IMR-90 (cell line): ENCODE data around the gene TULP4. TPM values are rescaled to one million over a fixed set of nuclear protein-coding genes. Genes with fewer than 3 reads are reported as not detected.

Experiments
- ATAC-seq: fragments of 200-7000 bp; cut with Tn5 transposase; 2 replicates; pipeline ENCODE4 v1.9.1; 2020; ENCODE audit warnings: low read depth, mild to moderate bottlenecking, moderate library complexity
- BruUV-seq: library from RNA; stranded (reverse); fragments of 400-500 nt; replicated peaks from 2 replicates; lab custom pipeline; 2021; lab: Mats Ljungman, UMichigan
- CTCF ChIA-PET: fragments of 300-600 bp; formaldehyde crosslinking; extraction: SDS; loops from one replicate; lab custom pipeline; 2021; ENCODE audit warnings: antibody characterized with exemption; lab: Yijun Ruan, JAX
- POLR2A ChIA-PET: fragments of 300-600 bp; sonication (Branson Sonifier 250); formaldehyde crosslinking; loops from one replicate; lab custom pipeline; 2022; ENCODE audit warnings: antibody characterized with exemption; ENCODE audit not compliant: unreplicated experiment; lab: Charles Lee
- DNase-seq: peaks from one replicate; pipeline ENCODE4 v3.0.0; 2013
- H2AFZ ChIP-seq: replicated peaks from 2 replicates; pipeline ENCODE3; 2013; ENCODE audit warnings: low read length, mild to moderate bottlenecking; ENCODE audit not compliant: poor library complexity
- H2AK5ac ChIP-seq: 2 replicates; pipeline ENCODE4 v1.6.1; 2013; ENCODE audit warnings: low read depth, low read length, inconsistent platforms
- H2AK9ac ChIP-seq: replicated peaks from 2 replicates; pipeline ENCODE3; 2013; ENCODE audit warnings: mild to moderate bottlenecking, low read depth, low read length, moderate library complexity; ENCODE audit not compliant: poor library complexity
- H2BK120ac ChIP-seq: 2 replicates; pipeline ENCODE4 v1.6.1; 2013; ENCODE audit warnings: low read depth, low read length, inconsistent platforms
- H2BK15ac ChIP-seq: 3 replicates; pipeline ENCODE4 v1.6.1; 2013; ENCODE audit warnings: low read depth, low read length, inconsistent platforms
- H2BK20ac ChIP-seq: 2 replicates; pipeline ENCODE4 v1.6.1; 2013; ENCODE audit warnings: low read depth, mild to moderate bottlenecking, inconsistent platforms, low read length, moderate library complexity
- H2BK5ac ChIP-seq: 2 replicates; pipeline ENCODE4 v1.6.1; 2013; ENCODE audit warnings: mild to moderate bottlenecking, low read depth, low read length, inconsistent platforms; ENCODE audit not compliant: poor library complexity, severe bottlenecking
- H3K14ac ChIP-seq: replicated peaks from 2 replicates; pipeline ENCODE4 v1.6.1; 2013; ENCODE audit warnings: low read depth, low read length, inconsistent platforms
- H3K18ac ChIP-seq: 2 replicates; pipeline ENCODE4 v1.6.1; 2013; ENCODE audit warnings: low read depth, low read length, control low read depth
- H3K23ac ChIP-seq: 2 replicates; pipeline ENCODE4 v1.6.1; 2013; ENCODE audit warnings: low read depth, low read length, inconsistent platforms
- H3K27ac ChIP-seq: 2 replicates; pipeline ENCODE4 v1.5.1; 2013; ENCODE audit warnings: mild to moderate bottlenecking, control low read depth, low read length; ENCODE audit not compliant: insufficient read depth
- H3K27me3 ChIP-seq: 2 replicates; pipeline ENCODE4 v1.6.1; 2013; ENCODE audit warnings: low read length; ENCODE audit not compliant: control insufficient read depth, insufficient read depth
- H3K36me3 ChIP-seq: 2 replicates; pipeline ENCODE4 v1.6.1; 2013; ENCODE audit warnings: low read length, mixed read lengths; ENCODE audit not compliant: control insufficient read depth, insufficient read depth
- H3K4ac ChIP-seq: 2 replicates; pipeline ENCODE4 v1.6.1; 2013; ENCODE audit warnings: low read depth, low read length, inconsistent platforms
- H3K4me1 ChIP-seq: 2 replicates; pipeline ENCODE4 v1.6.1; 2013; ENCODE audit warnings: low read length, mixed read lengths; ENCODE audit not compliant: control insufficient read depth, insufficient read depth
- H3K4me2 ChIP-seq: 2 replicates; pipeline ENCODE4 v1.6.1; 2013; ENCODE audit warnings: low read depth, mild to moderate bottlenecking, control low read depth, low read length, moderate library complexity
- H3K4me3 ChIP-seq: 2 replicates; pipeline ENCODE4 v1.5.1; 2013; ENCODE audit warnings: low read depth, mild to moderate bottlenecking, control low read depth, low read length, moderate library complexity; ENCODE audit not compliant: insufficient read depth
- H3K56ac ChIP-seq: 2 replicates; pipeline ENCODE4 v1.6.1; 2013; ENCODE audit warnings: low read length, inconsistent platforms; ENCODE audit not compliant: insufficient read depth; ENCODE audit errors: extremely low read depth
- H3K79me1 ChIP-seq, 2 experiments: 2 replicates each; pipeline ENCODE4 v1.6.1; 2013; ENCODE audit warnings: low read length in 2 of 2, inconsistent platforms in 1 of 2, low read depth in 1 of 2
- H3K9ac ChIP-seq: 2 replicates; pipeline ENCODE4 v1.6.1; 2013; ENCODE audit warnings: low read depth, low read length, control low read depth
- H3K9me1 ChIP-seq: 2 replicates; pipeline ENCODE4 v1.6.1; 2013; ENCODE audit warnings: low read length, inconsistent platforms; ENCODE audit not compliant: insufficient read depth
- H3K9me3 ChIP-seq: 2 replicates; pipeline ENCODE4 v1.6.1; 2013; ENCODE audit warnings: low read length; ENCODE audit not compliant: control insufficient read depth, insufficient read depth
- H4K20me1 ChIP-seq: 2 replicates; pipeline ENCODE4 v1.6.1; 2013; ENCODE audit warnings: low read length, inconsistent platforms; ENCODE audit not compliant: insufficient read depth
- H4K5ac ChIP-seq: 2 replicates; pipeline ENCODE4 v1.6.1; 2013; ENCODE audit warnings: mild to moderate bottlenecking, low read depth, low read length, control low read depth
- H4K8ac ChIP-seq, 2 experiments: 2 replicates each; pipeline ENCODE4 v1.6.1; 2013; ENCODE audit warnings: low read depth in 2 of 2, low read length in 2 of 2, control low read depth in 1 of 2, inconsistent platforms in 1 of 2
- H4K91ac ChIP-seq: 2 replicates; pipeline ENCODE4 v1.6.1; 2013; ENCODE audit warnings: low read depth, low read length, inconsistent platforms; ENCODE audit not compliant: insufficient read depth
- MXI1 ChIP-seq: IDR thresholded peaks from 2 replicates; pipeline ENCODE4 v1.6.1; 2012; ENCODE audit warnings: low read depth, mild to moderate bottlenecking, low read length, moderate library complexity, borderline replicate concordance
- WGBS, 2 experiments: methylation state at CpG; one replicate each; pipeline versions ENCODE4 v1.1.5 to v1.1.7; 2013; ENCODE audit warnings: missing lambda C conversion rate in 2 of 2; ENCODE audit not compliant: insufficient read length in 1 of 2; ENCODE audit errors: extremely low coverage in 2 of 2; 5-methylcytosine and 5-hydroxymethylcytosine counted together
- dilution Hi-C: fragments of 300-500 bp; cut with HindIII; formaldehyde crosslinking; loops from one replicate; pipeline ENCODE4 v1.14.3; 2018; ENCODE audit warnings: low sequenced_read_pairs; ENCODE audit not compliant: unreplicated experiment
- in situ Hi-C: fragments of 300-500 bp; cut with MboI; formaldehyde crosslinking; loops from 3 replicates; pipeline ENCODE4 v1.14.3; 2019; ENCODE audit warnings: low sequenced_read_pairs, inconsistent platforms, mixed read lengths
- intact Hi-C: fragments of 100-400 bp; cut with micrococcal nuclease; formaldehyde crosslinking; loops from 2 replicates; pipeline ENCODE4 v1.10.0; 2022
- polyA plus RNA-seq, 3 experiments: library from polyadenylated mRNA; depleted of rRNA; stranded (reverse); fragments of >200 nt; gene quantifications; 2 replicates each; pipeline ENCODE4 v1.2.3, GENCODE V29; 2012; ENCODE audit warnings: low replicate concordance in 1 of 3
- total RNA-seq: library from RNA; depleted of rRNA; stranded (reverse); fragments of >200 nt; gene quantifications from 2 replicates; pipeline ENCODE4 v1.2.3, GENCODE V29; 2012

TULP4 gene
- total and polyA plus RNA-seq, 2 of the 4 experiments (the other 2 are of a cell fraction) = 8.1 to 30.6 TPM

- no peak overlapping the region for H3K18ac ChIP-seq
- peak overlapping the region; percentile 87 for H3K4ac ChIP-seq
- intact Hi-C loops = no loop called here
- no TSS peak for BruUV-seq
- no peak for DNase-seq
- H2BK20ac ChIP-seq = no peak overlapping the region
- no peaks in the 10 kb centered on the region for H3K27me3 ChIP-seq
- POLR2A ChIA-PET = interaction anchor here (0.6 to 0.7 kb wide), 2 partner anchors 9 to 16 kb away, joined by 3 to 4 read pairs; no protein-coding TSS in a partner anchor
- no peak overlapping the region for H3K4me3 ChIP-seq
- WGBS, 2 experiments = 95% methylated on average over 4 of the region's 14 CpGs; no CpG with 5 or more reads in 1 of the 2 experiments
- H3K23ac ChIP-seq = no peak overlapping the region
- H2AK9ac ChIP-seq = peak overlapping the region; percentile 52
- no peak overlapping the region for H3K27ac ChIP-seq
- peak overlapping the region; percentile 42; the same call in 1 of the 3 replicates for H2BK15ac ChIP-seq
- H3K9me3 ChIP-seq = no peaks in the 10 kb centered on the region
- H4K8ac ChIP-seq = peak overlapping the region; percentile 98 to 99
- dilution Hi-C loops = no loop called here
- peaks cover 14% of the 10 kb centered on the region for H3K9me1 ChIP-seq
- peaks cover 5 to 32% of the 10 kb centered on the region in 2 experiments; a peak in 3 of 4 replicates for H3K79me1 ChIP-seq
- no peak for TF ChIP-seq MXI1
- in situ Hi-C loops = no loop called here
- no peak overlapping the region for H3K4me2 ChIP-seq
- H4K91ac ChIP-seq = no peak overlapping the region
- CTCF ChIA-PET = no interaction called here
- no peak overlapping the region for H3K14ac ChIP-seq
- no peak overlapping the region for H3K56ac ChIP-seq
- H3K36me3 ChIP-seq = no peaks in the 10 kb centered on the region
- H4K20me1 ChIP-seq = peaks cover 28% of the 10 kb centered on the region
- no peak for ATAC-seq
- no peak overlapping the region for H2BK5ac ChIP-seq
- H2AFZ ChIP-seq = peak overlapping the region; percentile 90
- H2AK5ac ChIP-seq = peak overlapping the region; percentile 62; the same call in 1 of the 2 replicates
- no peak overlapping the region for H2BK120ac ChIP-seq
- H3K9ac ChIP-seq = no peak overlapping the region
- peak overlapping the region; percentile 100; the same call in 1 of the 2 replicates for H4K5ac ChIP-seq
- peaks cover 12% of the 10 kb centered on the region for H3K4me1 ChIP-seq
These were observed 246.4 kb downstream of the TULP4 start for GRCh38 chr6:158558415-158559306.
